Measurements from ENCODE around the gene TMPRSS15.

DNA sequence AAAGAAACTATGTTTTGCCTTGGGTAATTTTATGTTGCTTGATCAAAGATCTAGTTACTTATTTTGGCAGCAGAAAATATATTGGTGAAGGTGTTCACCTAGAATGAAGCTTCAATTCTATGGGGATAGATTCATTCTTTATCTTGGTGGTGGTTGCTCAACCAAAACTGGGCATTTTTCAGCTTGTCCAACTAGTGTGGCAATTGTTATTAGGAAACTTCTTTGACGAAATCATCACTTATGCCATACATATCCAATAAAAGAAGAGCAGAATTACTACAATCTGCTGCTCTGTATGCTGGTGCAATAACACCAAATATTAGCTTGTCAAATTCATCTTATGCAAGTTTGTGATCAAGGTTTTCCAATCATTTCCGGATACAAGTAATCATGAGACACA, 26.8 kb upstream of the TMPRSS15 start:
- TF ChIP-seq, protein P1, sequence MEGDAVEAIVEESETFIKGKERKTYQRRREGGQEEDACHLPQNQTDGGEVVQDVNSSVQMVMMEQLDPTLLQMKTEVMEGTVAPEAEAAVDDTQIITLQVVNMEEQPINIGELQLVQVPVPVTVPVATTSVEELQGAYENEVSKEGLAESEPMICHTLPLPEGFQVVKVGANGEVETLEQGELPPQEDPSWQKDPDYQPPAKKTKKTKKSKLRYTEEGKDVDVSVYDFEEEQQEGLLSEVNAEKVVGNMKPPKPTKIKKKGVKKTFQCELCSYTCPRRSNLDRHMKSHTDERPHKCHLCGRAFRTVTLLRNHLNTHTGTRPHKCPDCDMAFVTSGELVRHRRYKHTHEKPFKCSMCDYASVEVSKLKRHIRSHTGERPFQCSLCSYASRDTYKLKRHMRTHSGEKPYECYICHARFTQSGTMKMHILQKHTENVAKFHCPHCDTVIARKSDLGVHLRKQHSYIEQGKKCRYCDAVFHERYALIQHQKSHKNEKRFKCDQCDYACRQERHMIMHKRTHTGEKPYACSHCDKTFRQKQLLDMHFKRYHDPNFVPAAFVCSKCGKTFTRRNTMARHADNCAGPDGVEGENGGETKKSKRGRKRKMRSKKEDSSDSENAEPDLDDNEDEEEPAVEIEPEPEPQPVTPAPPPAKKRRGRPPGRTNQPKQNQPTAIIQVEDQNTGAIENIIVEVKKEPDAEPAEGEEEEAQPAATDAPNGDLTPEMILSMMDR (IDR thresholded peaks at IDR 0.05; ENCODE audit: low read depth, low read length): no peak
- TF ChIP-seq, protein P2, sequence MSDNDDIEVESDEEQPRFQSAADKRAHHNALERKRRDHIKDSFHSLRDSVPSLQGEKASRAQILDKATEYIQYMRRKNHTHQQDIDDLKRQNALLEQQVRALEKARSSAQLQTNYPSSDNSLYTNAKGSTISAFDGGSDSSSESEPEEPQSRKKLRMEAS (IDR thresholded peaks at IDR 0.05; ENCODE audit: low read depth, low read length): no peak
- TF ChIP-seq POLR2A (IDR thresholded peaks at IDR 0.05; ENCODE audit: extremely low read depth, insufficient read length): no peak
- TF ChIP-seq MYC (IDR thresholded peaks at IDR 0.05; ENCODE audit: low read depth, low read length): no peak
